Liver (tissue), 3 donors: ENCODE data around the gene TUBB4B.

Source experiments
- JUND ChIP-seq, 2 donors: IDR thresholded peaks; 2 replicates each; pipeline ENCODE4 v1.6.1; 2016; ENCODE audit warnings: antibody characterized with exemption in 2 of 2
- RXRA ChIP-seq, 2 donors: IDR thresholded peaks; 2 replicates each; pipeline ENCODE4 v1.6.1; 2017 to 2018; ENCODE audit warnings: antibody characterized with exemption in 2 of 2, mild to moderate bottlenecking in 1 of 2
- TAF1 ChIP-seq: conservative IDR thresholded peaks from 2 replicates; pipeline ENCODE4 v1.6.1; 2016; ENCODE audit warnings: antibody characterized with exemption, mild to moderate bottlenecking
- YY1 ChIP-seq: IDR thresholded peaks from 2 replicates; pipeline ENCODE4 v1.6.1; 2016; ENCODE audit warnings: antibody characterized with exemption, mild to moderate bottlenecking
- TF ChIP-seq, protein P1 (sequence below): IDR thresholded peaks from 2 replicates; pipeline ENCODE4 v1.6.1; 2016; ENCODE audit warnings: antibody characterized with exemption
- TF ChIP-seq, protein P2 (sequence below): fragments of 150-350 bp; IDR thresholded peaks from 2 replicates; pipeline ENCODE4 v1.5.1; 2017; ENCODE audit warnings: improper control_type of control experiment, low read depth, low read length; ENCODE audit not compliant: missing input control
- TF ChIP-seq, protein P3 (sequence below): IDR thresholded peaks from 2 replicates; pipeline ENCODE4 v1.6.1; 2016; ENCODE audit warnings: antibody characterized with exemption
- donor health status: healthy.
- donor health status: healthy.

DNA sequence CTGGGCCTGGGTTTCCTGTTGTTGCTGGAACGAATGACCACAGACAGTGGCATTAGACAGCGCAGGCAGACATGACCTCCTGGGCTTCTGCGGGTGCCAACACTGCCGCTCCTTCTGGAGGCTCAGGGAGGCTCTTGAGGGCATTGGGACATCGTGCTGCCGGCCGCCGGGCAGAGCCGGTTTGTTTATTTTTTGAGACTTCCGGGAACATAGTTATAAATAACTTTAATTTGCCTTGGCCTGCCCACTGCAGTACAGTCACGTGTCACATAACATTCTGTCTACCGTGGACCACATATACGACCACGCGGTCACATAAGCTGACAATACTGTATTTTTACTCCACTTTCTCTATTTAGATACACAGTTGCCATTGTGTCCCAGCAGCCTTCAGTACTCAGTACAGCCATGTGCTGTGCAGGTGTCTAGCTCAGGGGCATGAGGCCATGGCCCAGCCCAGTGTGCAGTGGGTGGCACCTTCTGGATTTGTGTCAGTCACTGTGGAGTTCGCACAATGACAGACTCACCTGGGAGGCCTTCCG is 28.2 kb downstream of the TUBB4B start:
- TF ChIP-seq RXRA (IDR thresholded peaks at IDR 0.05) = peak; percentile 41 to 51
- TF ChIP-seq, protein P1, sequence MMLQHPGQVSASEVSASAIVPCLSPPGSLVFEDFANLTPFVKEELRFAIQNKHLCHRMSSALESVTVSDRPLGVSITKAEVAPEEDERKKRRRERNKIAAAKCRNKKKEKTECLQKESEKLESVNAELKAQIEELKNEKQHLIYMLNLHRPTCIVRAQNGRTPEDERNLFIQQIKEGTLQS = no peak
- TF ChIP-seq, protein P2, sequence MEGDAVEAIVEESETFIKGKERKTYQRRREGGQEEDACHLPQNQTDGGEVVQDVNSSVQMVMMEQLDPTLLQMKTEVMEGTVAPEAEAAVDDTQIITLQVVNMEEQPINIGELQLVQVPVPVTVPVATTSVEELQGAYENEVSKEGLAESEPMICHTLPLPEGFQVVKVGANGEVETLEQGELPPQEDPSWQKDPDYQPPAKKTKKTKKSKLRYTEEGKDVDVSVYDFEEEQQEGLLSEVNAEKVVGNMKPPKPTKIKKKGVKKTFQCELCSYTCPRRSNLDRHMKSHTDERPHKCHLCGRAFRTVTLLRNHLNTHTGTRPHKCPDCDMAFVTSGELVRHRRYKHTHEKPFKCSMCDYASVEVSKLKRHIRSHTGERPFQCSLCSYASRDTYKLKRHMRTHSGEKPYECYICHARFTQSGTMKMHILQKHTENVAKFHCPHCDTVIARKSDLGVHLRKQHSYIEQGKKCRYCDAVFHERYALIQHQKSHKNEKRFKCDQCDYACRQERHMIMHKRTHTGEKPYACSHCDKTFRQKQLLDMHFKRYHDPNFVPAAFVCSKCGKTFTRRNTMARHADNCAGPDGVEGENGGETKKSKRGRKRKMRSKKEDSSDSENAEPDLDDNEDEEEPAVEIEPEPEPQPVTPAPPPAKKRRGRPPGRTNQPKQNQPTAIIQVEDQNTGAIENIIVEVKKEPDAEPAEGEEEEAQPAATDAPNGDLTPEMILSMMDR = no peak
- no peak for TF ChIP-seq YY1
- TF ChIP-seq, protein P3, sequence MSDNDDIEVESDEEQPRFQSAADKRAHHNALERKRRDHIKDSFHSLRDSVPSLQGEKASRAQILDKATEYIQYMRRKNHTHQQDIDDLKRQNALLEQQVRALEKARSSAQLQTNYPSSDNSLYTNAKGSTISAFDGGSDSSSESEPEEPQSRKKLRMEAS = peak; percentile 75
- TF ChIP-seq JUND (IDR thresholded peaks at IDR 0.05) = no peak
- no peak for TF ChIP-seq TAF1
